NCI-H2171 treated with DMSO at 0.1 percent for 48 hours (cell line): ENCODE data around the gene IPO9.
A peak's percentile ranks its signal among the peaks of the same experiment; 100 is the strongest.

ENCODE experiments used
- DNase-seq: peaks from one replicate; lab custom pipeline; 2025; lab: John Stamatoyannopoulos, UW

The IPO9 gene

GRCh38 chr1:201828820-201829774 lies at the start of gene IPO9:
Gene IPO9 (plus strand): TSS chr1:201829157. CDS start chr1:201829210, 53 bp downstream.
- DNase-seq, result peak; percentile 91

GRCh38 chr1:201779351-201779880 lies 49.5 kb upstream of the IPO9 start:
- no peak for DNase-seq

GRCh38 chr1:201780952-201781351 lies 48.0 kb upstream of the IPO9 start:
- DNase-seq, result no peak

- no peak for DNase-seq
Measured at GRCh38 chr1:201781437-201781836, 47.5 kb upstream of the IPO9 start.

- no peak for DNase-seq
Measured at GRCh38 chr1:201782353-201782752, 46.6 kb upstream of the IPO9 start.

GRCh38 chr1:201783058-201783457 lies 45.9 kb upstream of the IPO9 start:
- DNase-seq, result peak; percentile 69

- DNase-seq, result no peak
Measured at GRCh38 chr1:201783572-201783971, 45.4 kb upstream of the IPO9 start.

GRCh38 chr1:201785291-201785690 lies 43.7 kb upstream of the IPO9 start:
- DNase-seq, result no peak

GRCh38 chr1:201786824-201787223 lies 42.1 kb upstream of the IPO9 start:
- DNase-seq, result no peak

GRCh38 chr1:201788296-201788695 lies 40.7 kb upstream of the IPO9 start:
- no peak for DNase-seq

- DNase-seq, result no peak
Measured at GRCh38 chr1:201789245-201789644, 39.7 kb upstream of the IPO9 start.

GRCh38 chr1:201790261-201790660 lies 38.7 kb upstream of the IPO9 start:
- no peak for DNase-seq

- peak; percentile 81 for DNase-seq
Measured at GRCh38 chr1:201791051-201791778, 37.7 kb upstream of the IPO9 start.

- DNase-seq, result peak; percentile 78
Measured at GRCh38 chr1:201791779-201792173, 37.2 kb upstream of the IPO9 start.

- peak; percentile 79 for DNase-seq
Measured at GRCh38 chr1:201792534-201793305, 36.2 kb upstream of the IPO9 start.

GRCh38 chr1:201793306-201793925 lies 35.5 kb upstream of the IPO9 start:
- no peak for DNase-seq

GRCh38 chr1:201795066-201795465 lies 33.9 kb upstream of the IPO9 start:
- peak; percentile 9 for DNase-seq

- DNase-seq, result no peak
Measured at GRCh38 chr1:201800246-201800645, 28.7 kb upstream of the IPO9 start.

- DNase-seq, result no peak
Measured at GRCh38 chr1:201806801-201807200, 22.2 kb upstream of the IPO9 start.

- no peak for DNase-seq
Measured at GRCh38 chr1:201807958-201808632, 20.9 kb upstream of the IPO9 start.

- DNase-seq, result no peak
Measured at GRCh38 chr1:201808633-201808990, 20.3 kb upstream of the IPO9 start.
